EH (cell line): ENCODE data around the gene PGA3.
"Not testable (repeated sequence)": the region's sequence is repeated elsewhere in the genome, so short reads cannot be mapped to it uniquely, and the experiment has no call there.

Experiments used
- DNase-seq: peaks from one replicate; pipeline ENCODE4 v3.0.0-alpha.2; 2015; ENCODE audit warnings: low read depth

PGA3 gene

GRCh38 chr11:61250796-61251765, 47.8 kb downstream of the PGA3 start:
- peak; percentile 8 for DNase-seq

GRCh38 chr11:61252332-61252731, 49.0 kb downstream of the PGA3 start:
- not testable (repeated sequence) for DNase-seq

GRCh38 chr11:61254403-61255025, 51.2 kb downstream of the PGA3 start:
- peak; percentile 72 for DNase-seq

- no peak for DNase-seq
Measured at GRCh38 chr11:61256710-61257482, 53.6 kb downstream of the PGA3 start.

GRCh38 chr11:61258546-61258945, 55.2 kb downstream of the PGA3 start:
- DNase-seq, result no peak

- no peak for DNase-seq
Measured at GRCh38 chr11:61259363-61259762, 56.0 kb downstream of the PGA3 start.
